OCI-LY3 (cell line): ENCODE data around the gene PRR14.

Experiments
- EZH2phosphoT487 ChIP-seq: fragments of 200-600 bp; shearing (Covaris generic); IDR thresholded peaks from 2 replicates; pipeline ENCODE4 v1.6.1; 2018; ENCODE audit warnings: antibody characterized with exemption, mixed run types, low read depth
- TF ChIP-seq, protein P1 (sequence below): fragments of 200-600, 300-600 bp; sonication (generic); IDR thresholded peaks from 2 replicates; pipeline ENCODE4 v1.5.1; 2014; ENCODE audit warnings: antibody characterized with exemption, low read length, low read depth

DNA sequence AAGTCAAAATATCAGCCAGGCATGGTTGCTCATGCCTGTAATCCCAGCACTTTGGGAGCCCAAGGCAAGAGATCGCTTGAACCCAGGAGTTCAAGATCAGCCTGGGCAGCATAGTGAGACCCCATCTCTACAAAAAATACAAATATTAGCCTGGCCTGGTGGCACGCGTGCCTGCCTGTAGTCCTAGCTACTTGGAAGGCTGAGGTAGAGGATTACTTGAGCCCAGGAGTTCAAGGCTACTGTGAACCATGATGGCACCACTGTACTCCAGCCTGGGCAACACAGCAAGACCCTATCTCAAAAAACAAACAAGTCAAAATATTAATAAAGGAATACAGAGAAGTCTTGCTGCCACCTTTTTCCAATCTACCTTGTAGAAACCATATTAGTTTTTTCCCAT is 44.8 kb upstream of the PRR14 start:
- TF ChIP-seq, protein P1, sequence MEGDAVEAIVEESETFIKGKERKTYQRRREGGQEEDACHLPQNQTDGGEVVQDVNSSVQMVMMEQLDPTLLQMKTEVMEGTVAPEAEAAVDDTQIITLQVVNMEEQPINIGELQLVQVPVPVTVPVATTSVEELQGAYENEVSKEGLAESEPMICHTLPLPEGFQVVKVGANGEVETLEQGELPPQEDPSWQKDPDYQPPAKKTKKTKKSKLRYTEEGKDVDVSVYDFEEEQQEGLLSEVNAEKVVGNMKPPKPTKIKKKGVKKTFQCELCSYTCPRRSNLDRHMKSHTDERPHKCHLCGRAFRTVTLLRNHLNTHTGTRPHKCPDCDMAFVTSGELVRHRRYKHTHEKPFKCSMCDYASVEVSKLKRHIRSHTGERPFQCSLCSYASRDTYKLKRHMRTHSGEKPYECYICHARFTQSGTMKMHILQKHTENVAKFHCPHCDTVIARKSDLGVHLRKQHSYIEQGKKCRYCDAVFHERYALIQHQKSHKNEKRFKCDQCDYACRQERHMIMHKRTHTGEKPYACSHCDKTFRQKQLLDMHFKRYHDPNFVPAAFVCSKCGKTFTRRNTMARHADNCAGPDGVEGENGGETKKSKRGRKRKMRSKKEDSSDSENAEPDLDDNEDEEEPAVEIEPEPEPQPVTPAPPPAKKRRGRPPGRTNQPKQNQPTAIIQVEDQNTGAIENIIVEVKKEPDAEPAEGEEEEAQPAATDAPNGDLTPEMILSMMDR: no peak
- TF ChIP-seq EZH2phosphoT487: no peak
